Choroid plexus epithelial cell (primary cell): ENCODE data around the gene NANP.

Experiments used
- DNase-seq: peaks from one replicate; pipeline ENCODE4 v3.0.0-alpha.2; 2010; ENCODE audit warnings: low read depth
- H3K4me3 ChIP-seq: 2 replicates; pipeline ENCODE4 v1.5.1; 2011; ENCODE audit warnings: low read depth, mild to moderate bottlenecking, control low read depth, low read length, moderate library complexity
- TF ChIP-seq, protein P1 (sequence below): conservative IDR thresholded peaks from 2 replicates; pipeline ENCODE4 v1.5.1; 2011; ENCODE audit warnings: low read depth, mild to moderate bottlenecking, control low read depth, inconsistent platforms, low read length, moderate library complexity

Gene NANP

DNA sequence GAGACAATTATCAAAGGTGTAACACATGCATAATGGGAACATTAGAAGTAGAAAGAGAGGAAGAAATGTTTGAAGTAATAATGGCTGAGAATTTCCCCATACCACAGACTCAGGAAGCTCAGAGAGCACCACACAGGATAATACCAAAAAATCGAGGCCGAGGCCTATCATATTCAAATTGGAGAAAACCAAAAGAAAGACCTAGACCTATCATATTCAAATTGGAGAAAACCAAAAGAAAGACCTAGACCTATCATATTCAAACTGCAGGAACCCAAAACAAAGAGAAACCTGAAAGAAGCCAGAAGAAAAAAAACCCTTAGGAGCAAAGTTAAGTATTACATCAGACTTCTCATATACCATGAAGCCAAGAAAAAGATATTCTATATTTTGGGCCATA lies 56.5 kb downstream of the NANP start:
- TF ChIP-seq, protein P1, sequence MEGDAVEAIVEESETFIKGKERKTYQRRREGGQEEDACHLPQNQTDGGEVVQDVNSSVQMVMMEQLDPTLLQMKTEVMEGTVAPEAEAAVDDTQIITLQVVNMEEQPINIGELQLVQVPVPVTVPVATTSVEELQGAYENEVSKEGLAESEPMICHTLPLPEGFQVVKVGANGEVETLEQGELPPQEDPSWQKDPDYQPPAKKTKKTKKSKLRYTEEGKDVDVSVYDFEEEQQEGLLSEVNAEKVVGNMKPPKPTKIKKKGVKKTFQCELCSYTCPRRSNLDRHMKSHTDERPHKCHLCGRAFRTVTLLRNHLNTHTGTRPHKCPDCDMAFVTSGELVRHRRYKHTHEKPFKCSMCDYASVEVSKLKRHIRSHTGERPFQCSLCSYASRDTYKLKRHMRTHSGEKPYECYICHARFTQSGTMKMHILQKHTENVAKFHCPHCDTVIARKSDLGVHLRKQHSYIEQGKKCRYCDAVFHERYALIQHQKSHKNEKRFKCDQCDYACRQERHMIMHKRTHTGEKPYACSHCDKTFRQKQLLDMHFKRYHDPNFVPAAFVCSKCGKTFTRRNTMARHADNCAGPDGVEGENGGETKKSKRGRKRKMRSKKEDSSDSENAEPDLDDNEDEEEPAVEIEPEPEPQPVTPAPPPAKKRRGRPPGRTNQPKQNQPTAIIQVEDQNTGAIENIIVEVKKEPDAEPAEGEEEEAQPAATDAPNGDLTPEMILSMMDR, result no peak
- H3K4me3 ChIP-seq, result no peak overlapping the region
- DNase-seq, result no peak

DNA sequence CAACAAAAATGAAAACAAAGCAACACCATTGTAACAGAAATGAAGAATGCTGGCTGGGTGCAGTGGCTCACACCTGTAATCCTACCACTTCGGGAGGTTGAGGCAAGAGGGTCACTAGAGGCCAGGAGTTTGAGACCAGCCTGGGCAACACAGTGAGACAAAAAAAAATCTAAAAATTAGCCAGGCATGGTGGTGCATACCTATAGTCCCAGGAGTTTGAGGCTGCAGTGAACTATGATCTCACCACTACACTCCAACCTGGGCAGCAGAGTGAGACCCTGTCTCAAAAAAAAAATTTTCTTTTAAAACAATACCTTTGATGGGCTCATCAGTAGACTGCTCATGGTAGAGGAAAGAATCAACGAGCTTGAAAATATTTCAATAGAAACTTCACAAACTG lies 57.0 kb downstream of the NANP start:
- TF ChIP-seq, protein P1, result no peak
- no peak for DNase-seq
- no peak overlapping the region for H3K4me3 ChIP-seq

GRCh38 chr20:25565578-25566157 lies 58.1 kb downstream of the NANP start:
- no peak overlapping the region for H3K4me3 ChIP-seq
- DNase-seq, result no peak
- TF ChIP-seq, protein P1, result no peak

DNA sequence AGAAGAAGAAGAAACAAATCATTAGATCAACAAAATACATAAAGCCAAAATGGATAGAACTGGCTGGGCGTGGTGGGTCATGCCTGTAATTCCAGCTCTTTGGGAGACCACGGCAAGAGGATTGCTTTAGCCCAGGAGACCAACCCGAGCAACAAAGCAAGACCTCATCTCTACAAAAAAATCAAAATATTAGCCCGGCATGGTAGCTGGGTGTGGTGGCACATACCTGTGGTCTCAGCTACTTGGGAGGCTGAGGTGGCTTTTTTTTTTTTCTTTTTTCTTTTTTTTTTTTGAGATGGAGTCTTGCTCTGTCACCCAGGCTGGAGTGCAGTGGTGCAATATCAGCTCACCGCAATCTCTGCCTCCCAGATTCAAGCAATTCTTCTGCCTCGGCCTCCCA lies 59.9 kb downstream of the NANP start:
- no peak overlapping the region for H3K4me3 ChIP-seq
- TF ChIP-seq, protein P1, result no peak
- no peak for DNase-seq

GRCh38 chr20:25563362-25563761 lies 60.5 kb downstream of the NANP start:
- H3K4me3 ChIP-seq, result no peak overlapping the region
- no peak for DNase-seq
- TF ChIP-seq, protein P1, result no peak
